Keratinocyte (primary cell): ENCODE data around the gene TP53BP2.

ENCODE experiments used
- EZH2 ChIP-seq: IDR thresholded peaks from one replicate; pipeline ENCODE4 v1.6.1; 2012; ENCODE audit warnings: inconsistent platforms, mild to moderate bottlenecking, low read length, moderate library complexity
- TF ChIP-seq, protein P1 (sequence below), 3 experiments: IDR thresholded peaks in 1 of 3; conservative IDR thresholded peaks in 1 of 3; optimal IDR thresholded peaks in 1 of 3; 2 replicates in 2 of 3; 3 replicates in 1 of 3; pipeline versions ENCODE3 to v1.5.1; 2011; ENCODE audit warnings: low read length in 3 of 3, mild to moderate bottlenecking in 3 of 3, moderate library complexity in 2 of 3, control low read depth in 1 of 3, inconsistent platforms in 1 of 3; ENCODE audit not compliant: insufficient read depth in 2 of 3; ENCODE audit errors: extremely low read depth in 1 of 3

DNA sequence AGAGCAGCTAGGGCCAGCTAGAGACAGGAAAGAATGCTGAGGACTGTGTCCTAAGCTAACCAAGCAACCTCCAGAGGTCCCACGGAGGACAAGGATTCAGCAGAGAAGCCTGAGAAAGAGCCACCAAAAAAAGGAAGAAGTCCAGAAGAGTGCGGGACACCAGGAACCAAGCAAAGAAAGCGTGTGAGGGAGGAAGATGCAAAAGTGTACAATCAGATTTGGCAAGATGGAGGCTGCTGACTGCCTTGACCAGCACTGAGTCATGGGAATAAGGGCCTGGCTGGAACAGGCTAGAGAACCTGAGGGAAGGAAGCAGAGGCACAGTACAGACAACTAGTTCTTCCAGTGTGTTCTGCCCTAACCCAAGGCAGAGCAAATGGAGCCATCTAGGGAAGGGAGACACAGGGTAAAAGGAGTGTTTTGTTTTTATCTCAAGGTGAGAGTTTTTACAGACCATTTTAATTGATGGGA lies 18.5 kb downstream of the TP53BP2 start:
- TF ChIP-seq, protein P1, sequence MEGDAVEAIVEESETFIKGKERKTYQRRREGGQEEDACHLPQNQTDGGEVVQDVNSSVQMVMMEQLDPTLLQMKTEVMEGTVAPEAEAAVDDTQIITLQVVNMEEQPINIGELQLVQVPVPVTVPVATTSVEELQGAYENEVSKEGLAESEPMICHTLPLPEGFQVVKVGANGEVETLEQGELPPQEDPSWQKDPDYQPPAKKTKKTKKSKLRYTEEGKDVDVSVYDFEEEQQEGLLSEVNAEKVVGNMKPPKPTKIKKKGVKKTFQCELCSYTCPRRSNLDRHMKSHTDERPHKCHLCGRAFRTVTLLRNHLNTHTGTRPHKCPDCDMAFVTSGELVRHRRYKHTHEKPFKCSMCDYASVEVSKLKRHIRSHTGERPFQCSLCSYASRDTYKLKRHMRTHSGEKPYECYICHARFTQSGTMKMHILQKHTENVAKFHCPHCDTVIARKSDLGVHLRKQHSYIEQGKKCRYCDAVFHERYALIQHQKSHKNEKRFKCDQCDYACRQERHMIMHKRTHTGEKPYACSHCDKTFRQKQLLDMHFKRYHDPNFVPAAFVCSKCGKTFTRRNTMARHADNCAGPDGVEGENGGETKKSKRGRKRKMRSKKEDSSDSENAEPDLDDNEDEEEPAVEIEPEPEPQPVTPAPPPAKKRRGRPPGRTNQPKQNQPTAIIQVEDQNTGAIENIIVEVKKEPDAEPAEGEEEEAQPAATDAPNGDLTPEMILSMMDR (optimal IDR thresholded peaks at IDR 0.05 in 1 of 3, IDR thresholded peaks at IDR 0.05 in 1 of 3, conservative IDR thresholded peaks at IDR 0.05 in 1 of 3; ENCODE audit: extremely low read depth in 1 of 3, insufficient read depth in 2 of 3, low read length in 3 of 3) = no peak
- TF ChIP-seq EZH2 = no peak
